Calu3 (cell line): ENCODE measurements around the gene ELF2. TPM values are rescaled to one million over a fixed set of nuclear protein-coding genes. Genes with fewer than 3 reads are reported as not detected.

Experiments
- BruUV-seq: library from RNA; stranded (reverse); fragments of 400-500 nt; replicated peaks from 2 replicates; lab custom pipeline; 2021; lab: Mats Ljungman, UMichigan
- CTCF ChIA-PET: fragments of 300-600 bp; sonication (Branson Sonifier 250); formaldehyde crosslinking; loops from one replicate; lab custom pipeline; 2022; ENCODE audit warnings: antibody characterized with exemption; lab: Charles Lee
- DNase-seq: peaks from one replicate; pipeline ENCODE4 v3.0.0; 2022
- H3K27ac Mint-ChIP-seq: one replicate; pipeline ENCODE4 v1.8.0; 2022; ENCODE audit warnings: mixed read lengths; ENCODE audit not compliant: unreplicated experiment
- H3K27me3 Mint-ChIP-seq: one replicate; pipeline ENCODE4 v1.8.0; 2022; ENCODE audit warnings: mixed read lengths; ENCODE audit not compliant: unreplicated experiment
- H3K36me3 Mint-ChIP-seq: one replicate; pipeline ENCODE4 v1.8.0; 2022; ENCODE audit warnings: mild to moderate bottlenecking, moderate library complexity, mixed read lengths; ENCODE audit not compliant: insufficient read depth, unreplicated experiment
- H3K4me1 Mint-ChIP-seq: one replicate; pipeline ENCODE4 v1.8.0; 2022; ENCODE audit warnings: mild to moderate bottlenecking, low read depth, mixed read lengths; ENCODE audit not compliant: unreplicated experiment
- H3K4me3 Mint-ChIP-seq: one replicate; pipeline ENCODE4 v1.8.0; 2022; ENCODE audit warnings: mild to moderate bottlenecking, low read depth, moderate library complexity, mixed read lengths; ENCODE audit not compliant: unreplicated experiment
- H3K9me3 Mint-ChIP-seq: one replicate; pipeline ENCODE4 v1.8.0; 2022; ENCODE audit warnings: low read depth, mixed read lengths; ENCODE audit not compliant: unreplicated experiment
- intact Hi-C: fragments of 100-400 bp; cut with micrococcal nuclease; formaldehyde crosslinking; loops from one replicate; pipeline ENCODE4 v1.10.0; 2022; ENCODE audit not compliant: unreplicated experiment
- total RNA-seq: library from RNA; stranded (reverse); gene quantifications from 2 replicates; pipeline ENCODE4 v1.2.3, GENCODE V29; 2022
- TF ChIP-seq, protein P1 (sequence below): fragments of 200-600 bp; IDR thresholded peaks from one replicate; pipeline ENCODE4 v1.8.0; 2022; ENCODE audit warnings: antibody characterized with exemption; ENCODE audit not compliant: unreplicated experiment

The ELF2 gene
- total RNA-seq, 1 experiment from 2014 or later = 27.8 TPM

DNA sequence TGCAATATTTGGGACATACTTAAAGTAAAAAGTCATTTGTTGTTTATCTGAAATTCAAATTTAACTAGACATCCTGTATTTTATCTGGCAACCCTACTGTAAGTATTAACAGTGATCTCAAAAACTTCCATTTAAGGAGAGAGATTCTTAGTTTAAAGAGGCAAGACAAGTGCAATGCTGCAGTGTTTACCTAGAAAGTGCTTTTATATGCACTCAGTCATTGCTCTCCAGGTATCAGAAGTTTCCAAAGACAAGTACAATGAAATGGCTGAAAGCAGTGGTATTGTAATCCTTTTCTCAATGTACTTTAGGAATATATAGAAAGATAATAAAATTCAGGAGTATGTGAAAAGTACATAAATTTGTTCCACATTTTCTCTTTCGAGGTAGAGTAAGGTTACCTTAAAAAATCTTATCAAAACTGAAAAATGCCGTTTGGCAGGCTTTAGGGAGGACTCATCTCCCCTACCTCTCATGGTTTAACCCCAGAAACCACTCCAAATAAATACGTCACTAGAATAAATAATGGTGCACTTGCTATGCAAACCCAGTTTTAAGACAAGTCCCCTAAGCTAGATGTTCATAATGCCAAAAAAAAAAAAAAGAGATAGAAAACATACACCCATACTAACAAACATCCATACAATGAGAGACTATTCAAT lies 45.7 kb downstream of the ELF2 start:
- CTCF ChIA-PET = no interaction called here
- H3K27me3 Mint-ChIP-seq = no peaks in the 10 kb centered on the region
- H3K4me3 Mint-ChIP-seq = no peak overlapping the region
- no peaks in the 10 kb centered on the region for H3K9me3 Mint-ChIP-seq
- DNase-seq = no peak
- TF ChIP-seq, protein P1, sequence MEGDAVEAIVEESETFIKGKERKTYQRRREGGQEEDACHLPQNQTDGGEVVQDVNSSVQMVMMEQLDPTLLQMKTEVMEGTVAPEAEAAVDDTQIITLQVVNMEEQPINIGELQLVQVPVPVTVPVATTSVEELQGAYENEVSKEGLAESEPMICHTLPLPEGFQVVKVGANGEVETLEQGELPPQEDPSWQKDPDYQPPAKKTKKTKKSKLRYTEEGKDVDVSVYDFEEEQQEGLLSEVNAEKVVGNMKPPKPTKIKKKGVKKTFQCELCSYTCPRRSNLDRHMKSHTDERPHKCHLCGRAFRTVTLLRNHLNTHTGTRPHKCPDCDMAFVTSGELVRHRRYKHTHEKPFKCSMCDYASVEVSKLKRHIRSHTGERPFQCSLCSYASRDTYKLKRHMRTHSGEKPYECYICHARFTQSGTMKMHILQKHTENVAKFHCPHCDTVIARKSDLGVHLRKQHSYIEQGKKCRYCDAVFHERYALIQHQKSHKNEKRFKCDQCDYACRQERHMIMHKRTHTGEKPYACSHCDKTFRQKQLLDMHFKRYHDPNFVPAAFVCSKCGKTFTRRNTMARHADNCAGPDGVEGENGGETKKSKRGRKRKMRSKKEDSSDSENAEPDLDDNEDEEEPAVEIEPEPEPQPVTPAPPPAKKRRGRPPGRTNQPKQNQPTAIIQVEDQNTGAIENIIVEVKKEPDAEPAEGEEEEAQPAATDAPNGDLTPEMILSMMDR = no peak
- peaks cover 5% of the 10 kb centered on the region for H3K36me3 Mint-ChIP-seq
- intact Hi-C loops = no loop called here
- H3K4me1 Mint-ChIP-seq = no peaks in the 10 kb centered on the region
- no peak overlapping the region for H3K27ac Mint-ChIP-seq
- BruUV-seq = no TSS peak

DNA sequence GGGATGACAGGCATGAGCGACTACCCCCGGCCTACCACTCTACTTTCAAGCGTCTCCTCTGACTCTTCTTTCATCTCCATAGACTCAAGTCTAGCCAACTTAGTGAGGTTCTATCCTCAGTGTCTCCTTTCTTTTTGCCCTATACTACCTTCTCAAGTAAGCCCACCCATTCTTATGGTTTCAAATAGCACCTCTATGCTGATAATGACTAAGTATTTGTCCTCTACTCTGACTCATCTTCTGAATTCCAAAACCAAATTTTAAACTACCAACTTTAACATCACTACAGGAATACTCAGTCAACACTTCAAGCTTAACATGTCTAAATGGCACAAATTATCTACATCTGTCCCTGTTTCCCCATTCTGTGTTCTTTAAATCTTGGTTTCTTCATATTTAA lies 47.8 kb downstream of the ELF2 start:
- no peak for DNase-seq
- H3K4me1 Mint-ChIP-seq = no peaks in the 10 kb centered on the region
- CTCF ChIA-PET = no interaction called here
- peaks cover 5% of the 10 kb centered on the region for H3K36me3 Mint-ChIP-seq
- H3K27me3 Mint-ChIP-seq = no peaks in the 10 kb centered on the region
- no TSS peak for BruUV-seq
- intact Hi-C loops = no loop called here
- no peaks in the 10 kb centered on the region for H3K9me3 Mint-ChIP-seq
- no peak overlapping the region for H3K4me3 Mint-ChIP-seq
- TF ChIP-seq, protein P1 = no peak
- H3K27ac Mint-ChIP-seq = no peak overlapping the region

DNA sequence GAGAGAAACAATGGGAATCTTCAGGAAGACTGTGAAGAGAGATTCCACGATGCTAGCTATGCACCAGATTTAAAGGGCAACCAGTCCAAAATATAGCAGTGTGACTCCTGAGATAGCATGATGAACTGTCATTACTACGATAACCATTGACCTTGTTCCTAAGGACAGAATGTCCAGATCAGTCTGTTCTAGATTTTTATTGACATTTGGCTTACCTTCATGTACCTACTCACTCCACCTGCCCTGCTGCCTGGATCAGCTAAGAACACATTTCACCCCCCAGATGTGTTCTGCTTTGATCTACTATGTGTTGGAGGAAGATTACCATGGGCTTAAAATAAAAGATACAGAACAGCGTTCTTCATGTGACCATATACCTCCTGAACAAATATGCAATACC lies 50.1 kb downstream of the ELF2 start:
- Mint-ChIP-seq H3K27ac (no peak overlapping the region), H3K4me1 (no peaks in the 10 kb centered on the region), H3K36me3 (no peaks in the 10 kb centered on the region), H3K4me3 (no peak overlapping the region), H3K9me3 (no peaks in the 10 kb centered on the region), H3K27me3 (no peaks in the 10 kb centered on the region)
- BruUV-seq = no TSS peak
- CTCF ChIA-PET = interaction anchor here (0.9 kb wide), 1 partner anchor 16 kb away, joined by 9 read pairs; no protein-coding TSS in a partner anchor
- DNase-seq = no peak
- TF ChIP-seq, protein P1 = no peak
- intact Hi-C loops = no loop called here

DNA sequence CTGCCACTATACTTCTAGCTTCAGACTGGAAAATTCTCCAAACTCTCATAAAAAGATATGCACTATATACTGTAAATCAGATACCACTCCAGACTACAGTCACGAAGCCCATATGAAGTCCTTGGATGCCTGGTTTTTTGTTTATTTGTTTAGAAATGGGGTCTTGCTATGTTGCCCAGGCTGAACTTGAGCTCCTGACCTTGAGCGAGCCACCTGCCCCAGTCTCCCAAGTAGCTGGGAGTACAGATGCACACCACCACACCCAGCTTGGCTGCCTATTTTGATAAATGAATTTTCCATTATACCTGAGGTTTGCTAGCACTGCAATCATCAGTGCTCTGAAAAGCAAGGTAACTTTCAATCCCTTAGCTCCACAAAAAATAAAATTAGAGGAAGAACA lies 53.1 kb downstream of the ELF2 start:
- DNase-seq = no peak
- intact Hi-C loops = no loop called here
- Mint-ChIP-seq H3K27me3 (no peaks in the 10 kb centered on the region), H3K36me3 (no peaks in the 10 kb centered on the region), H3K4me1 (no peaks in the 10 kb centered on the region), H3K9me3 (no peaks in the 10 kb centered on the region), H3K27ac (no peak overlapping the region), H3K4me3 (no peak overlapping the region)
- TF ChIP-seq, protein P1 = no peak
- no TSS peak for BruUV-seq
- CTCF ChIA-PET = interaction anchor here (0.6 kb wide), 1 partner anchor 24 kb away, joined by 3 read pairs; no protein-coding TSS in a partner anchor
